ENCODE results near the gene FBLN1.

FBLN1 gene

GRCh38 chr22:45576273-45576625 lies 73.6 kb downstream of the FBLN1 start:
- Mint-ChIP-seq H3K36me3 (ENCODE audit: low read depth) (peaks cover 14% of the 10 kb centered on the region), H3K4me3 (no peak overlapping the region), H3K27ac (no peak overlapping the region), H3K9me3 (peaks cover 5% of the 10 kb centered on the region), H3K4me1 (peaks cover 12% of the 10 kb centered on the region), H3K27me3 (ENCODE audit: low read depth) (peaks cover 8% of the 10 kb centered on the region)
- TF ChIP-seq, protein P1, sequence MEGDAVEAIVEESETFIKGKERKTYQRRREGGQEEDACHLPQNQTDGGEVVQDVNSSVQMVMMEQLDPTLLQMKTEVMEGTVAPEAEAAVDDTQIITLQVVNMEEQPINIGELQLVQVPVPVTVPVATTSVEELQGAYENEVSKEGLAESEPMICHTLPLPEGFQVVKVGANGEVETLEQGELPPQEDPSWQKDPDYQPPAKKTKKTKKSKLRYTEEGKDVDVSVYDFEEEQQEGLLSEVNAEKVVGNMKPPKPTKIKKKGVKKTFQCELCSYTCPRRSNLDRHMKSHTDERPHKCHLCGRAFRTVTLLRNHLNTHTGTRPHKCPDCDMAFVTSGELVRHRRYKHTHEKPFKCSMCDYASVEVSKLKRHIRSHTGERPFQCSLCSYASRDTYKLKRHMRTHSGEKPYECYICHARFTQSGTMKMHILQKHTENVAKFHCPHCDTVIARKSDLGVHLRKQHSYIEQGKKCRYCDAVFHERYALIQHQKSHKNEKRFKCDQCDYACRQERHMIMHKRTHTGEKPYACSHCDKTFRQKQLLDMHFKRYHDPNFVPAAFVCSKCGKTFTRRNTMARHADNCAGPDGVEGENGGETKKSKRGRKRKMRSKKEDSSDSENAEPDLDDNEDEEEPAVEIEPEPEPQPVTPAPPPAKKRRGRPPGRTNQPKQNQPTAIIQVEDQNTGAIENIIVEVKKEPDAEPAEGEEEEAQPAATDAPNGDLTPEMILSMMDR (IDR thresholded peaks at IDR 0.05; ENCODE audit: unreplicated experiment in 3 of 3) = no peak

GRCh38 chr22:45576730-45577464 lies 74.2 kb downstream of the FBLN1 start:
- Mint-ChIP-seq H3K36me3 (ENCODE audit: low read depth) (peaks cover 9% of the 10 kb centered on the region), H3K9me3 (no peaks in the 10 kb centered on the region), H3K27ac (no peak overlapping the region), H3K4me1 (peaks cover 12% of the 10 kb centered on the region), H3K27me3 (ENCODE audit: low read depth) (peaks cover 8% of the 10 kb centered on the region), H3K4me3 (no peak overlapping the region)
- TF ChIP-seq, protein P1 (IDR thresholded peaks at IDR 0.05; ENCODE audit: unreplicated experiment in 3 of 3) = no peak

DNA sequence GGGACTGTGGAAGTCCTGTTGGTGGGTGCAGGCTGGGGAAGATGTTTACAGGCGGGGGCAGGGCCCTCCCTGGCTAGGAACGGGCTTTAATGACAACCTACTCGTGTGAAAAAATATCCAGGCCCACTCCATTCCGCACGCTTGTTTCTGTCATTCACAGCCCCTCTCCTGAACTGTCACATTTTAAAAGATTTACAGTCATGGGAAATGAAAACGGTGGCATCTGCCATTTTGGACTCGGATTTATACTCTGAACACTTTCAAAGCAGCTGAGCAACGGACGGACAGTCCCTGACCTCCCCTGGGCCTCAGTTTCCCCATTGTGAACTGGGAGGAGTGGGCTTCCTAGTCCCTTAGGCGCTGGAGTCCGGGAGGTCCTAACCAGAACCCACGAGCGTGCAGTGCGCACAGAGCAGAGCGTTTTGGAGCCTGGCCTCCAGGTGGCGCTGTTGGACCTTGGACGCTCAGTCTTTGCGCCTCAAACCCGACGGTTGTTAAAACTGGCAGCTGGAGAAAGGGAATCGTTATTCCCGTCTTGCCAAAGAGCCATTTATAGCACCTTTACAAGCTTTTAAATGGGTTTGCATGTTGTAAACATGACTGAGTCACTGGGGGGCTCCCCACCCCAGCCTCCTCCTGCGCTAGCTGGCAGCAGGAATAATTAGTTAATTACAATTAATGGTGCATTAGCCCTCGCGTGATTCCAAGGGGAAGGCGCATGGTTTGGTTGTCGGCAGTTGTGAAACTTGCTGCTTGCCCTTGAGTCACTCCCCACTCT lies 75.3 kb downstream of the FBLN1 start:
- Mint-ChIP-seq H3K4me1 (peaks cover 18% of the 10 kb centered on the region), H3K27ac (no peak overlapping the region), H3K27me3 (ENCODE audit: low read depth) (peaks cover 8% of the 10 kb centered on the region), H3K4me3 (no peak overlapping the region), H3K36me3 (ENCODE audit: low read depth) (peaks cover 4% of the 10 kb centered on the region), H3K9me3 (no peaks in the 10 kb centered on the region)
- TF ChIP-seq, protein P1 (IDR thresholded peaks at IDR 0.05; ENCODE audit: unreplicated experiment in 3 of 3) = peak; percentile 90 to 94 (median 93)

DNA sequence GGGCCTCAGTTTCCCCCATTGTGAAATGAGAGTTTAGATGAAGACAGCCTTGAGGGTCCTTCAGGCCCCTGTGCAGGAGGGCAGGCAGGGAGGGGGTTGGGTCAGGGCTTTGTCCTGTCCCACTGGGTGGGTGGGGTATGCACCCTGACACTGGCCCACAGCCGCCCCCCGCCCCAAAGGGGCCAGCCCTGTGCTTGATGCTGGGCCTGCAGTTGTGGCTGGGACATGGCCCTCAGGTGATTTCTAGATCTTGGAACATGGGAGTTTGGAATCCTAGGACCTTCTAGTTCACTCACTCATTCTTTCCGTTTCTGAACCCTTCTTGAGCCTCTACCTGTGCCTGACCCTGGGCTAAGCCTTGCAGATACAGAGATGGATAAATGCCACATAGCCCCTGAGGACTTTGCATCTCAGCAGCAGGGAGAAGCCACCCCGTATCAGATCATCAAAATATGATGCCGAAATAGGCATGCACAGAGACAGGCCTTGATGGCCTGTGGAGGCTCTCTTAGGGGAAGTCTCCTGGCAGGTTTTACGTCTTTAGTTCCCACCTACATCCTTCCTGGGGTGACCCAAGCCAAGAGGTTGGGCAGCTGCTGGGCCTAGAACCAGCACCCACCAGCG lies 76.0 kb downstream of the FBLN1 start:
- Mint-ChIP-seq H3K36me3 (ENCODE audit: low read depth) (peaks cover 4% of the 10 kb centered on the region), H3K27me3 (ENCODE audit: low read depth) (peaks cover 8% of the 10 kb centered on the region), H3K4me1 (peaks cover 22% of the 10 kb centered on the region), H3K9me3 (no peaks in the 10 kb centered on the region), H3K4me3 (no peak overlapping the region), H3K27ac (no peak overlapping the region)
- TF ChIP-seq, protein P1 (IDR thresholded peaks at IDR 0.05; ENCODE audit: unreplicated experiment in 3 of 3) = no peak

- Mint-ChIP-seq H3K4me1 (peaks cover 29% of the 10 kb centered on the region), H3K27me3 (ENCODE audit: low read depth) (peaks cover 8% of the 10 kb centered on the region)
- TF ChIP-seq, protein P1 (IDR thresholded peaks at IDR 0.05; ENCODE audit: unreplicated experiment in 3 of 3) = no peak
Measured at GRCh38 chr22:45579306-45579705, 76.6 kb downstream of the FBLN1 start.

More at GRCh38 chr22:45579306-45579705, 76.6 kb downstream of the FBLN1 start:
- H3K27ac Mint-ChIP-seq = no peak overlapping the region
- no peak overlapping the region for H3K4me3 Mint-ChIP-seq
- H3K9me3 Mint-ChIP-seq = no peaks in the 10 kb centered on the region
- H3K36me3 Mint-ChIP-seq (ENCODE audit: low read depth) = no peaks in the 10 kb centered on the region

Measured in nephron (organoid).